HG03575 (cell line): ENCODE measurements around the gene ATP1A3.
"Not testable (repeated sequence)": the region's sequence is repeated elsewhere in the genome, so short reads cannot be mapped to it uniquely, and the experiment has no call there.

Source experiments
- ATAC-seq: cut with Tn5 transposase; IDR thresholded peaks from one replicate; pipeline ENCODE4 v1.9.1; 2021; ENCODE audit not compliant: unreplicated experiment, insufficient number of reproducible peaks, low FRiP score; ENCODE audit errors: extremely low read depth

The ATP1A3 gene

DNA sequence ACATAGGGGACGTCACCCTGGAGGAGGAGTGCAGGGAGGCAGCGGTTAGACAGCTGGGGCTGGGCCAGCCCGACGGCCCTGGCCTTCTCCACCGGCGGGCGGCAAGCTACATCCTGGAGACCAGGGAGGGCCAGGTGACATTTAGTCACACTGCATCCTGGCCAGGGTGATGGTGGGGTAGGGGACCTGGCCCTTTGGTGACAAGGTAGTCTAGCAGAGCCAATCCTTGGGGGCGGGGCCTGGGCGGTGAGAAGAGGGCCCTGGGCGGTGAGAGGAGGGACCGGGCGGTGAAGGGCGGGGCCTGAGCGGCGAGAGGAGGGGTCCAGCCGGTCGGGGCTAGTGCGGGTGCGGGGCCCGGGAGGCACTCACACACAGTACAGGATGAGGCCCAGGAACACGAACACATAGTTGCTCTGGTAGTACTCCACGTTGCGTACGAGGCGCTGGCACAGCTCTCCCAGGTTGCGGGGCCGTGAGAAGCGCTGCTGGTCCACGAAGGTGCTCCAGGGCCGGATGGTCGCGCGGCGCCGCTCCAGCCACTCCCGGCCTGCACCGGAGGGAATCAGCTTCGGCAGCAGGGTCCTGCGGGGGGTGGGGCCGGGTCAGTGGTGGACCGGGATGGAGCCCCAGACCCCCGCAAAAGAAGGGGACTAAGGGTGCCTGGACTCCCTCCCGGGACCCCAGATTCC is 35.5 kb downstream of the ATP1A3 start:
- no peak for ATAC-seq

DNA sequence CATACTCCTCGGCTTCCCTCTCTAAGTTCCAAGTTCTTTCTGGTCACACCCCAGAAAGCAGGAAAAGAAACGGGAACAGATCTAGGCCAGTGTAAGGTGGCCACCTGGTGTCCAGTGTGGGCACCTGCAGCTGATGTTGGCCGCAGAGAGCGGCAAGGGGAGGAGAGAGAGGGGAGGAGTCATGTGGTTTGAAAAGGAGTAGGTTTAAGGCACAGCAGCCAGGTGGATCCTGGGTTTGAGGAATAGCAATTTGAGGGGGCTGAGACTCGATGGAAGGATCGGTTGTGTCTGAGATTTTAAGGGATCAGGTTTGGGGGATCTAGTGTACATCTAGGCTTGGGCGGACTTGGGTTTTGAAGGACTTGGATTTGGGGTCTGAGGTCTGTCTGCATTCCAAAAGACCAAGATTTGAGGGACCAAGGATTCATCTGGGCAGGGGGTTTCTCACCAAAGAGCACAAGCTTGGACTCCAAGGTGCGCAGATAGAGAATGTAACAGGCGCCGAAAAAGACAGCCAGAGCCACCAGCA is 36.1 kb downstream of the ATP1A3 start:
- ATAC-seq, result no peak

- no peak for ATAC-seq
These were observed 36.7 kb downstream of the ATP1A3 start for GRCh38 chr19:41957161-41957837.

DNA sequence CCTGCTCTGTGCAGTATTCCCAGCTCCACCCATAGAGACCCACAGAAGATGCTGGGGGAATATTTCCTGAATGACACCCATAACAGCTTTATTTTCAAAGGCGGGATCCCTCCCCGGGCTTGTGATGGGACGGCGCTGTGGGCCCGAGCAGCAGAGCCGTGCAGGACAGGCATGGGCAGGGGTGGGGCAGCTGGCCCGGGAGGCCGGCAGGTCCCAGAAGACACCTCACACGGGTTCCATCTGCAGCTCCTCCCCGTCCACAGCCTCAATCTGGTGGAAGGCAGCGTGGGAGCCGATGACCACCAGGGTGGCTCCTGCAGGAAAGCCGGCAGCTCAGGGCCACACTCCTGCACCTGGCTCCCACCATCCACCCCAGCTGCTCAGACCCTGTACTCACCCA is 37.4 kb downstream of the ATP1A3 start:
- no peak for ATAC-seq

GRCh38 chr19:41955521-41955920 is 38.5 kb downstream of the ATP1A3 start:
- no peak for ATAC-seq

DNA sequence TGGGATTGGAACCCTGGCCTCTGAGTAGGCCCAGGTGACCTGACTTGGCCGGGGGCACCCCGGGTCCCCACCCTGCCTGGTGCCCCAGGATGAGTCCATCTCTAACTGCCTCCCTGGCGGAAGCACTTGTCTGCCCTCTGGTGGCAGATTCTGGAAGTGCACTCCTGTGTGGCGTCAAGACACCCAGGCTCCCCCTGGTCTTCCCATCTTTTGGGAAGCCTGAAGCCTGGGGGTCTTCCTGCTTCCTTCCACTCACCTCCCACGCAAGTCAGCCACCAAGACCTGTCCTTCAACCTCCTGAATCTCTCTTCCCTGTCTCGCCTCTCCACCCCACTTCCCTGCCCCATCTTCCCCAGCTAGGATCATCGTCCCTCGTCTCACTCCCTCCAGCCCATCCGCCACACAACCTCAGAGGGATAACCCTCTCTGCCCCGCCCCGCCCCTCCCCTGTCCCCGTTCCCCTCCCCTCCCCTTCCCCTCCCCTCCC is 42.3 kb downstream of the ATP1A3 start:
- no peak for ATAC-seq

DNA sequence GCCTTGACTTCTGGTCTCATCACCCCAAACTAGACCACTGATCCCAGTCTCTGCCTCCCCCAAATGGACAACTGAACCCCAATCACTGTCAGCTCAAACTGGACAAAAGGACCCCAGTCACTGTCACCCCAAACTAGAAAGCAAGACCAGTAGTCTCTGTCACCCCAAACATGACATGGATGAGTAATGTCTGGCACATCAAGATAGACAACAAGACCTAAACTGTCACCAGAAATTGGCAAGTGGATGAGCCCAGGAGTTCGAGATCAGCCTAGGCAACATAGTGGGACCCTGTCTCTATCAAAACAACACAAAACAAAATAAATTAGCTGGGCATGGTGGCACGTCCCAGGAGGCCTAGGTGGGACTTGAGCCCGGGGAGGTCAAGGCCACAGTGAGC is 46.9 kb downstream of the ATP1A3 start:
- no peak for ATAC-seq

- ATAC-seq, result peak; percentile 66
These were observed 48.8 kb downstream of the ATP1A3 start for GRCh38 chr19:41945135-41945766.

GRCh38 chr19:41944336-41944735 is 49.7 kb downstream of the ATP1A3 start:
- no peak for ATAC-seq

DNA sequence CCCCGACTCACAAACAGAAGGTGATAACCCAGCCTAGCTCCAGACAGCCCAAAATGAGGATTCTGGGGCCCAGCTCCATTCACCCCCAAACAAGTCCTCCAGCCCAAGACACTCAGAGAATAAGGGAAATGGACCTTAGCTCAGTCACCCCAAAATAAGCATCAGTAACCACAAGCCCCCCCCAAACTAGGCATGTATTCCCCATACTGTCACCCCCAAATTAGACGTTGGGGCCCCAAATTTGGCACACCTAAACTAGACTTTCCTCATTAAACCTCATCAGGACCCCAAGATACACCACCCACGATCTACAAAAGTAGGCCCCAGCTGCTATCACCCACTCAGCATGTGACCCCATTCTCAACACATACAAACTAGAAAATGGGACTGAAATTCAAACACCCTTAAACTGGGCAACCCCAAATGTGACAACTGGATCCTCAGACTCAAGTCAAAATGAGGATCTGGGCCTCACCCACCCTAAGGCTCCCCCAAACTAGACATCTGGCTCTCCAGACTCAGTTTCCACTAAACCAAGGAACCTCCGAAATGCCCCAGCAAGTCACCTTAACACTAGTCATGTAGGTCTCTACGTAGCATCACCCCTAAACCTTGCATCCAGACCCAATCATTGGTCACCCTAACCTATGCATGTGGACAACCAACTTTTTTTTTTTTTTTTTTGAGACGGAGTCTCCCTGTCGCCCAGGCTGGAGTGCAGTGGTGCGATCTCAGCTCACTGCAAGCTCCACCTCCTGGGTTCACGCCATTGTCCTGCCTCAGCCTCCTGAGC is 52.4 kb downstream of the ATP1A3 start:
- ATAC-seq, result no peak

- no peak for ATAC-seq
These were observed 53.2 kb downstream of the ATP1A3 start for GRCh38 chr19:41940731-41941409.

GRCh38 chr19:41939861-41940730 is 53.9 kb downstream of the ATP1A3 start:
- ATAC-seq, result no peak

GRCh38 chr19:41939209-41939608 is 54.8 kb downstream of the ATP1A3 start:
- not testable (repeated sequence) for ATAC-seq

- no peak for ATAC-seq
These were observed 56.2 kb downstream of the ATP1A3 start for GRCh38 chr19:41937525-41938468.

DNA sequence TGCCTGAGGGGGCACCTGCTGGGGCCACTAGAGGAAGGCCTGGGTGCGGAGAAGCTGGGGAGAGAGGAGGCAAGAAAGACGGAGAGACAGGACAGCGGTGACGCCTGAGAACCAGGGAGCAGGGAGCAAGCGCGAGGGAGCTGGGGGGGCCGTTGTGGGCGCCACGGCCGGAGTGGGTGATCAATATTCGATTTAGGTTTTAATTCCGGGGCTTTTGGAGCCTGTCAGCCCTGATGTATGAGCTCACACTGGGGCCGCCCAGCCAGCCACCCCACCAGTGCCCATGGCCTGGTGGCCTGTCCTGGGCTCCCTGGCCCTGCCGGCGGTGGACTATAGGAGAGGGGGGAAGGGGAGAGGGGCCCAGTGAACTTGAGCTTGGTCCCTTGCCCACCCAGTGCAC is 57.1 kb downstream of the ATP1A3 start:
- no peak for ATAC-seq

DNA sequence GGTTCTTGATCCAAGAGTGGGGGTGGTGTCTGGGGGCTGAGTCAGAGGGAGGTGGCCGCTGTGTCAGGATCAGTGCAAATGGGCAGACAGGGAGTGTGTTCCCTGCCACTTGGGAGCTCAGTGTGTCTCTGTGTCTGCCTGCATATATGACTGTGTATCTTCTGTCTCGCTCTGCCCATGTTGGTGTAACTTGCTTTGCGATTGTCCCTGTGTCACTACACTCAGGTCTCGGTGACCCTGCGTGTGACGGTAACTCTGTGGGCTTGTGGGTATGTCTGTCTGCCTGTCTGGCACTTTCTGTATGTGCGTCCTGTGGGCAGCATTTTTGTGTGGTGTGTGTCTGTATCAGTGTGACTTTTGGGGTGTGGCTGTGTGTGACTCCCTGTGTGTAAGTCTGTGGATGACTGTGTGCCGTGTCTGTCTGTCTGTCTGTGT is 57.6 kb downstream of the ATP1A3 start:
- ATAC-seq, result no peak
